ENCODE results near the gene BTBD9. TPM values are rescaled to one million over a fixed set of nuclear protein-coding genes. Genes with fewer than 3 reads are reported as not detected.

Gene BTBD9
- total and polyA plus RNA-seq, 2 donors (not counting 3 experiments of a cell fraction or from before 2014, with no cell fraction given), result 4.9 to 15.0 TPM

- Histone ChIP-seq H3K9ac (replicated peaks; ENCODE audit: extremely low read depth, insufficient read depth, low read length) (no peak overlapping the region), H2AFZ (ENCODE audit: low read depth, low read length) (no peak overlapping the region), H3K9me1 (replicated peaks; ENCODE audit: control insufficient read depth, extremely low read depth, insufficient read depth, low read length) (no peaks in the 10 kb centered on the region), H3K4me2 (ENCODE audit: insufficient read depth, low read length) (no peak overlapping the region), H3K79me2 (ENCODE audit: control insufficient read depth, insufficient read depth, low read length) (no peaks in the 10 kb centered on the region), H3K9me3 (replicated peaks; ENCODE audit: control insufficient read depth, insufficient read depth, low read length) (no peaks in the 10 kb centered on the region), H3K4me3 (replicated peaks in 1 of 3; ENCODE audit: insufficient read depth in 1 of 3, low read depth in 1 of 3, low read length in 3 of 3) (no peak overlapping the region), H3K27me3 (ENCODE audit: control insufficient read depth in 2 of 2, insufficient read depth in 2 of 2, low read length in 2 of 2) (no peaks in the 10 kb centered on the region), H3K27ac (ENCODE audit: insufficient read depth, low read depth, low read length) (no peak overlapping the region), H3K4me1 (ENCODE audit: control insufficient read depth, extremely low read depth, insufficient read depth, low read length) (peaks cover 15% of the 10 kb centered on the region), H3K36me3 (ENCODE audit: control insufficient read depth in 2 of 2, extremely low read depth in 1 of 2, insufficient read depth in 2 of 2, low read length in 2 of 2) (no peaks in the 10 kb centered on the region), H4K20me1 (replicated peaks; ENCODE audit: control insufficient read depth, extremely low read depth, insufficient read depth, low read length) (no peaks in the 10 kb centered on the region)
- no peak for FAIRE-seq
- intact Hi-C loops (cut with micrococcal nuclease), result no loop called here
- no TSS peak for BruUV-seq (replicated peaks)
- TF ChIP-seq JUN (IDR thresholded peaks at IDR 0.05; ENCODE audit: borderline replicate concordance, insufficient read depth, insufficient read length, low read depth) (no peak), EZH2 (IDR thresholded peaks at IDR 0.05; ENCODE audit: borderline replicate concordance, low read depth, low read length, severe bottlenecking) (no peak)
- DNase-seq (ENCODE audit: low read depth, low spot score), result no peak
- ChIA-PET CTCF (no interaction called here), POLR2A (no interaction called here)
- dilution Hi-C loops (cut with MboI; ENCODE audit: extremely low pct_ligation_motif_present, low sequenced_read_pairs), result no loop called here
Measured at GRCh38 chr6:38387971-38388370, 251.8 kb downstream of the BTBD9 start.

GRCh38 chr6:38387461-38387860, 252.3 kb downstream of the BTBD9 start:
- no peak for TF ChIP-seq FOS (IDR thresholded peaks at IDR 0.05; ENCODE audit: borderline replicate concordance, insufficient read depth, low read length)
- TF ChIP-seq MYC (IDR thresholded peaks at IDR 0.05; ENCODE audit: low read depth, low read length), result no peak
- no peak for TF ChIP-seq EZH2 (IDR thresholded peaks at IDR 0.05; ENCODE audit: borderline replicate concordance, low read depth, low read length, severe bottlenecking)
- TF ChIP-seq POLR2A (IDR thresholded peaks at IDR 0.05; ENCODE audit: low read depth, low read length), result no peak
- no peak for TF ChIP-seq JUN (IDR thresholded peaks at IDR 0.05; ENCODE audit: borderline replicate concordance, insufficient read depth, insufficient read length, low read depth)
- TF ChIP-seq GATA2 (IDR thresholded peaks at IDR 0.05; ENCODE audit: insufficient read depth, insufficient read length, low read depth, low read length), result no peak
- no peak for TF ChIP-seq CTCF (IDR thresholded peaks at IDR 0.05; ENCODE audit: extremely low read depth in 1 of 2, insufficient read depth in 1 of 2, low read depth in 1 of 2, low read length in 2 of 2)
- TF ChIP-seq MAX (IDR thresholded peaks at IDR 0.05; ENCODE audit: insufficient read depth, insufficient read length), result no peak
- TF ChIP-seq POLR2AphosphoS5 (IDR thresholded peaks at IDR 0.05; ENCODE audit: insufficient read depth, low read depth, low read length), result no peak
- no peak overlapping the region for H3K4me2 ChIP-seq (ENCODE audit: insufficient read depth, low read length)
- no peak overlapping the region for H3K4me3 ChIP-seq (replicated peaks in 1 of 3; ENCODE audit: insufficient read depth in 1 of 3, low read depth in 1 of 3, low read length in 3 of 3)
- no peaks in the 10 kb centered on the region for H4K20me1 ChIP-seq (replicated peaks; ENCODE audit: control insufficient read depth, extremely low read depth, insufficient read depth, low read length)
- H3K79me2 ChIP-seq (ENCODE audit: control insufficient read depth, insufficient read depth, low read length), result no peaks in the 10 kb centered on the region
- H2AFZ ChIP-seq (ENCODE audit: low read depth, low read length), result no peak overlapping the region
- no peak for DNase-seq (ENCODE audit: low read depth, low spot score)
- ChIA-PET POLR2A (no interaction called here), CTCF (no interaction called here)
- H3K9me3 ChIP-seq (replicated peaks; ENCODE audit: control insufficient read depth, insufficient read depth, low read length), result no peaks in the 10 kb centered on the region
- H3K27ac ChIP-seq (ENCODE audit: insufficient read depth, low read depth, low read length), result no peak overlapping the region
- no peak overlapping the region for H3K9ac ChIP-seq (replicated peaks; ENCODE audit: extremely low read depth, insufficient read depth, low read length)
- H3K36me3 ChIP-seq (ENCODE audit: control insufficient read depth in 2 of 2, extremely low read depth in 1 of 2, insufficient read depth in 2 of 2, low read length in 2 of 2), result no peaks in the 10 kb centered on the region
- dilution Hi-C loops (cut with MboI; ENCODE audit: extremely low pct_ligation_motif_present, low sequenced_read_pairs) (no loop called here), intact Hi-C loops (cut with micrococcal nuclease) (no loop called here)
- FAIRE-seq, result no peak
- BruUV-seq (replicated peaks), result no TSS peak
- H3K9me1 ChIP-seq (replicated peaks; ENCODE audit: control insufficient read depth, extremely low read depth, insufficient read depth, low read length), result no peaks in the 10 kb centered on the region
- no peaks in the 10 kb centered on the region for H3K27me3 ChIP-seq (ENCODE audit: control insufficient read depth in 2 of 2, insufficient read depth in 2 of 2, low read length in 2 of 2)
- H3K4me1 ChIP-seq (ENCODE audit: control insufficient read depth, extremely low read depth, insufficient read depth, low read length), result peaks cover 15% of the 10 kb centered on the region

All from endothelial cell of umbilical vein (primary cell).